GM23338 (cell line): ENCODE data around the gene PTPRQ. TPM values are rescaled to one million over a fixed set of nuclear protein-coding genes. Genes with fewer than 3 reads are reported as not detected.

Experiments
- ATAC-seq: fragments of 200-7000 bp; cut with Tn5 transposase; 3 replicates; pipeline ENCODE4 v1.9.1; 2020
- DNase-seq: peaks from one replicate; pipeline ENCODE4 v3.0.0-alpha.2; 2015; ENCODE audit warnings: low spot score
- H2AFZ ChIP-seq: fragments of 200-600 bp; sonication (generic); 2 replicates; pipeline ENCODE4 v1.8.0; 2016; ENCODE audit warnings: antibody characterized with exemption, mild to moderate bottlenecking, moderate library complexity
- H3F3A ChIP-seq: fragments of 200-600 bp; sonication (generic); replicated peaks from 2 replicates; pipeline ENCODE4 v1.8.0; 2017; ENCODE audit warnings: antibody characterized with exemption, mixed run types, low read depth
- H3K27ac ChIP-seq: fragments of 200-600 bp; sonication (generic); 2 replicates; pipeline ENCODE4 v1.6.1; 2016; ENCODE audit warnings: low read depth
- H3K27me3 ChIP-seq: fragments of 200-600 bp; sonication (generic); 2 replicates; pipeline ENCODE4 v1.8.0; 2016; ENCODE audit warnings: mild to moderate bottlenecking, mixed run types, moderate library complexity; ENCODE audit not compliant: insufficient read depth
- H3K36me3 ChIP-seq: fragments of 200-600 bp; sonication (generic); 2 replicates; pipeline ENCODE4 v1.8.0; 2016; ENCODE audit warnings: mild to moderate bottlenecking; ENCODE audit not compliant: insufficient read depth
- H3K4me1 ChIP-seq: fragments of 200-600 bp; sonication (generic); 2 replicates; pipeline ENCODE4 v1.8.0; 2016; ENCODE audit warnings: mild to moderate bottlenecking, moderate library complexity; ENCODE audit not compliant: insufficient read depth
- H3K4me2 ChIP-seq: fragments of 200-600 bp; sonication (generic); 2 replicates; pipeline ENCODE4 v1.7.1; 2017; ENCODE audit warnings: mixed run types
- H3K4me3 ChIP-seq: fragments of 200-600 bp; sonication (generic); 2 replicates; pipeline ENCODE4 v1.6.1; 2016; ENCODE audit warnings: mixed run types
- H3K79me2 ChIP-seq: fragments of 200-600 bp; sonication (generic); replicated peaks from 2 replicates; pipeline ENCODE4 v1.8.0; 2017; ENCODE audit warnings: mild to moderate bottlenecking; ENCODE audit not compliant: insufficient read depth
- H3K9me2 ChIP-seq: fragments of 200-600 bp; sonication (generic); 2 replicates; pipeline ENCODE4 v1.8.0; 2017; ENCODE audit not compliant: insufficient read depth
- H4K20me1 ChIP-seq: fragments of 200-600 bp; sonication (generic); replicated peaks from 2 replicates; pipeline ENCODE4 v1.8.0; 2017; ENCODE audit warnings: mild to moderate bottlenecking; ENCODE audit not compliant: insufficient read depth
- H3K27ac Mint-ChIP-seq: 2 replicates; pipeline ENCODE4 v1.8.0; 2020; ENCODE audit warnings: inconsistent platforms, mild to moderate bottlenecking, moderate library complexity, mixed read lengths
- H3K27me3 Mint-ChIP-seq: 3 replicates; pipeline ENCODE4 v1.8.0; 2022; ENCODE audit warnings: low read depth, mild to moderate bottlenecking, moderate library complexity, mixed read lengths, inconsistent platforms; ENCODE audit not compliant: insufficient read depth, poor library complexity
- H3K36me3 Mint-ChIP-seq: 3 replicates; pipeline ENCODE4 v1.8.0; 2021; ENCODE audit warnings: low read depth, mild to moderate bottlenecking, inconsistent platforms, moderate library complexity, mixed read lengths
- H3K4me1 Mint-ChIP-seq: 3 replicates; pipeline ENCODE4 v1.8.0; 2020; ENCODE audit warnings: mild to moderate bottlenecking, inconsistent platforms, mixed read lengths
- H3K4me3 Mint-ChIP-seq: 3 replicates; pipeline ENCODE4 v1.8.0; 2021; ENCODE audit warnings: moderate library complexity, mild to moderate bottlenecking, inconsistent platforms, mixed read lengths
- H3K9me3 Mint-ChIP-seq: 3 replicates; pipeline ENCODE4 v1.8.0; 2020; ENCODE audit warnings: moderate library complexity, mild to moderate bottlenecking, inconsistent platforms, mixed read lengths
- CREB1 ChIP-seq: fragments of 250-450 bp; sonication (Bioruptor Pico); IDR thresholded peaks from 2 replicates; pipeline ENCODE4 v1.5.0; 2020; ENCODE audit warnings: low read depth, mild to moderate bottlenecking, moderate library complexity
- CTCF ChIP-seq, 2 experiments: fragments of 200-600 bp in 1 of 2; sonication (generic) in 1 of 2; conservative IDR thresholded peaks; 2 replicates each; pipeline versions ENCODE4 v1.5.1 to v1.6.1; 2016 to 2017; ENCODE audit warnings: antibody characterized with exemption in 2 of 2, low read depth in 2 of 2, mild to moderate bottlenecking in 2 of 2, moderate library complexity in 1 of 2
- NANOG ChIP-seq: IDR thresholded peaks from 2 replicates; pipeline ENCODE4 v1.6.1; 2016; ENCODE audit warnings: antibody characterized with exemption, borderline replicate concordance
- REST ChIP-seq: IDR thresholded peaks from one replicate; pipeline ENCODE4 v1.6.1; 2018; ENCODE audit warnings: antibody characterized with exemption; ENCODE audit not compliant: unreplicated experiment
- polyA plus RNA-seq: library from polyadenylated mRNA; unstranded; fragments of >200 nt; fragmentation: Nextera tagmentation; extraction: Ambion mirVana; gene quantifications from 2 replicates; pipeline ENCODE4 v1.2.1, GENCODE V29; 2016
- total RNA-seq: library from RNA; depleted of rRNA; stranded (reverse); fragments of >200 nt; shearing (Covaris generic); gene quantifications from 2 replicates; pipeline ENCODE4 v1.2.3, GENCODE V29; 2014
- TF ChIP-seq, protein P1 (sequence below): fragments of 250-450 bp; sonication (Bioruptor Pico); IDR thresholded peaks from 2 replicates; pipeline ENCODE4 v1.5.0; 2020; ENCODE audit warnings: mild to moderate bottlenecking, moderate library complexity

PTPRQ gene
- total and polyA plus RNA-seq, 2 experiments from 2014 or later: not detected

- TF ChIP-seq, protein P1, sequence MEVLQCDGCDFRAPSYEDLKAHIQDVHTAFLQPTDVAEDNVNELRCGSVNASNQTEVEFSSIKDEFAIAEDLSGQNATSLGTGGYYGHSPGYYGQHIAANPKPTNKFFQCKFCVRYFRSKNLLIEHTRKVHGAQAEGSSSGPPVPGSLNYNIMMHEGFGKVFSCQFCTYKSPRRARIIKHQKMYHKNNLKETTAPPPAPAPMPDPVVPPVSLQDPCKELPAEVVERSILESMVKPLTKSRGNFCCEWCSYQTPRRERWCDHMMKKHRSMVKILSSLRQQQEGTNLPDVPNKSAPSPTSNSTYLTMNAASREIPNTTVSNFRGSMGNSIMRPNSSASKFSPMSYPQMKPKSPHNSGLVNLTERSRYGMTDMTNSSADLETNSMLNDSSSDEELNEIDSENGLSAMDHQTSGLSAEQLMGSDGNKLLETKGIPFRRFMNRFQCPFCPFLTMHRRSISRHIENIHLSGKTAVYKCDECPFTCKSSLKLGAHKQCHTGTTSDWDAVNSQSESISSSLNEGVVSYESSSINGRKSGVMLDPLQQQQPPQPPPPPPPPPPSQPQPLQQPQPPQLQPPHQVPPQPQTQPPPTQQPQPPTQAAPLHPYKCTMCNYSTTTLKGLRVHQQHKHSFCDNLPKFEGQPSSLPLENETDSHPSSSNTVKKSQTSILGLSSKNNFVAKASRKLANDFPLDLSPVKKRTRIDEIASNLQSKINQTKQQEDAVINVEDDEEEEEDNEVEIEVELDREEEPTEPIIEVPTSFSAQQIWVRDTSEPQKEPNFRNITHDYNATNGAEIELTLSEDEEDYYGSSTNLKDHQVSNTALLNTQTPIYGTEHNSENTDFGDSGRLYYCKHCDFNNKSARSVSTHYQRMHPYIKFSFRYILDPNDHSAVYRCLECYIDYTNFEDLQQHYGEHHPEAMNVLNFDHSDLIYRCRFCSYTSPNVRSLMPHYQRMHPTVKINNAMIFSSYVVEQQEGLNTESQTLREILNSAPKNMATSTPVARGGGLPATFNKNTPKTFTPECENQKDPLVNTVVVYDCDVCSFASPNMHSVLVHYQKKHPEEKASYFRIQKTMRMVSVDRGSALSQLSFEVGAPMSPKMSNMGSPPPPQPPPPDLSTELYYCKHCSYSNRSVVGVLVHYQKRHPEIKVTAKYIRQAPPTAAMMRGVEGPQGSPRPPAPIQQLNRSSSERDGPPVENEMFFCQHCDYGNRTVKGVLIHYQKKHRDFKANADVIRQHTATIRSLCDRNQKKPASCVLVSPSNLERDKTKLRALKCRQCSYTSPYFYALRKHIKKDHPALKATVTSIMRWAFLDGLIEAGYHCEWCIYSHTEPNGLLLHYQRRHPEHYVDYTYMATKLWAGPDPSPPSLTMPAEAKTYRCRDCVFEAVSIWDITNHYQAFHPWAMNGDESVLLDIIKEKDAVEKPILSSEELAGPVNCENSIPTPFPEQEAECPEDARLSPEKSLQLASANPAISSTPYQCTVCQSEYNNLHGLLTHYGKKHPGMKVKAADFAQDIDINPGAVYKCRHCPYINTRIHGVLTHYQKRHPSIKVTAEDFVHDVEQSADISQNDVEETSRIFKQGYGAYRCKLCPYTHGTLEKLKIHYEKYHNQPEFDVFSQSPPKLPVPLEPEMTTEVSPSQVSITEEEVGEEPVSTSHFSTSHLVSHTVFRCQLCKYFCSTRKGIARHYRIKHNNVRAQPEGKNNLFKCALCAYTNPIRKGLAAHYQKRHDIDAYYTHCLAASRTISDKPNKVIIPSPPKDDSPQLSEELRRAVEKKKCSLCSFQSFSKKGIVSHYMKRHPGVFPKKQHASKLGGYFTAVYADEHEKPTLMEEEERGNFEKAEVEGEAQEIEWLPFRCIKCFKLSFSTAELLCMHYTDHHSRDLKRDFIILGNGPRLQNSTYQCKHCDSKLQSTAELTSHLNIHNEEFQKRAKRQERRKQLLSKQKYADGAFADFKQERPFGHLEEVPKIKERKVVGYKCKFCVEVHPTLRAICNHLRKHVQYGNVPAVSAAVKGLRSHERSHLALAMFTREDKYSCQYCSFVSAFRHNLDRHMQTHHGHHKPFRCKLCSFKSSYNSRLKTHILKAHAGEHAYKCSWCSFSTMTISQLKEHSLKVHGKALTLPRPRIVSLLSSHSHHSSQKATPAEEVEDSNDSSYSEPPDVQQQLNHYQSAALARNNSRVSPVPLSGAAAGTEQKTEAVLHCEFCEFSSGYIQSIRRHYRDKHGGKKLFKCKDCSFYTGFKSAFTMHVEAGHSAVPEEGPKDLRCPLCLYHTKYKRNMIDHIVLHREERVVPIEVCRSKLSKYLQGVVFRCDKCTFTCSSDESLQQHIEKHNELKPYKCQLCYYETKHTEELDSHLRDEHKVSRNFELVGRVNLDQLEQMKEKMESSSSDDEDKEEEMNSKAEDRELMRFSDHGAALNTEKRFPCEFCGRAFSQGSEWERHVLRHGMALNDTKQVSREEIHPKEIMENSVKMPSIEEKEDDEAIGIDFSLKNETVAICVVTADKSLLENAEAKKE (CRISPR knock-in tag): no peak
- no peak for TF ChIP-seq NANOG
- TF ChIP-seq CREB1 (CRISPR knock-in tag): no peak
- no peak for TF ChIP-seq REST
Observed at GRCh38 chr12:80445083-80445793, 1.2 kb downstream of the PTPRQ start (continued).

GRCh38 chr12:80456513-80456912, 12.5 kb downstream of the PTPRQ start:
- no peak overlapping the region for H3K4me3 Mint-ChIP-seq
- H3K9me3 Mint-ChIP-seq: peaks cover 17% of the 10 kb centered on the region
- no peak for ATAC-seq

More at GRCh38 chr12:80456513-80456912, 12.5 kb downstream of the PTPRQ start:
- Mint-ChIP-seq H3K4me1 (no peaks in the 10 kb centered on the region), H3K27ac (no peak overlapping the region), H3K27me3 (peaks cover 2% of the 10 kb centered on the region), H3K36me3 (peaks cover 12% of the 10 kb centered on the region)
- Histone ChIP-seq H3K27ac (no peak overlapping the region), H3K4me3 (no peak overlapping the region), H3K4me1 (no peaks in the 10 kb centered on the region), H3K4me2 (no peak overlapping the region), H3K27me3 (no peaks in the 10 kb centered on the region), H3F3A (no peaks in the 10 kb centered on the region), H3K9me2 (no peaks in the 10 kb centered on the region), H4K20me1 (no peaks in the 10 kb centered on the region), H3K36me3 (no peaks in the 10 kb centered on the region), H2AFZ (no peak overlapping the region), H3K79me2 (no peaks in the 10 kb centered on the region)
- DNase-seq: no peak
- TF ChIP-seq CREB1 (CRISPR knock-in tag) (no peak), NANOG (no peak), CTCF (conservative IDR thresholded peaks at IDR 0.05; ENCODE audit: low read depth in 2 of 2) (no peak)
